H1 (cell line): Measurements from ENCODE around the gene PTX3.

Source experiments
- CHD2 ChIP-seq: IDR thresholded peaks from 2 replicates; pipeline ENCODE4 v1.6.1; 2012; ENCODE audit warnings: low read length, improper control_type of control experiment
- EZH2 ChIP-seq: fragments of 200-600 bp; sonication (generic); IDR thresholded peaks from 2 replicates; pipeline ENCODE4 v1.7.1; 2012; ENCODE audit warnings: low read depth, mild to moderate bottlenecking, moderate library complexity, low read length, inconsistent platforms; ENCODE audit not compliant: severe bottlenecking
- KDM4A ChIP-seq: IDR thresholded peaks from one replicate; pipeline ENCODE4 v1.7.1; 2012; ENCODE audit warnings: low read depth, mild to moderate bottlenecking, moderate library complexity, low read length, inconsistent platforms; ENCODE audit not compliant: severe bottlenecking
- KDM5A ChIP-seq: fragments of 200-600 bp; IDR thresholded peaks from 2 replicates; pipeline ENCODE4 v1.7.1; 2012; ENCODE audit warnings: mild to moderate bottlenecking, low read length, inconsistent platforms, mixed read lengths
- MAFK ChIP-seq: IDR thresholded peaks from 2 replicates; pipeline ENCODE4 v1.6.1; 2012; ENCODE audit warnings: low read depth, mild to moderate bottlenecking, improper control_type of control experiment, low read length
- POLR2AphosphoS5 ChIP-seq: IDR thresholded peaks from 2 replicates; pipeline ENCODE4 v1.6.1; 2011; ENCODE audit warnings: low read depth, low read length
- SIN3A ChIP-seq, 2 experiments: IDR thresholded peaks in 1 of 2; conservative IDR thresholded peaks in 1 of 2; 2 replicates each; pipeline ENCODE4 v1.6.1; 2011 to 2012; ENCODE audit warnings: low read length in 2 of 2, improper control_type of control experiment in 1 of 2, low read depth in 1 of 2, mild to moderate bottlenecking in 1 of 2
- SIRT6 ChIP-seq: IDR thresholded peaks from one replicate; pipeline ENCODE4 v1.7.1; 2012; ENCODE audit warnings: low read length, inconsistent platforms
- TF ChIP-seq, protein P1 (sequence below): IDR thresholded peaks from 2 replicates; pipeline ENCODE4 v1.6.1; 2011; ENCODE audit warnings: low read length, improper control_type of control experiment
- TF ChIP-seq, protein P2 (sequence below), 3 experiments: IDR thresholded peaks; 1 replicate in 2 of 3; 2 replicates in 1 of 3; pipeline versions ENCODE4 v1.5.1 to v1.6.1; 2011; ENCODE audit warnings: low read length in 3 of 3, mild to moderate bottlenecking in 3 of 3, inconsistent platforms in 2 of 3, low read depth in 1 of 3, moderate library complexity in 1 of 3; ENCODE audit not compliant: insufficient read depth in 1 of 3; ENCODE audit errors: control extremely low read depth in 1 of 3

- TF ChIP-seq KDM5A: no peak
- TF ChIP-seq, protein P1, sequence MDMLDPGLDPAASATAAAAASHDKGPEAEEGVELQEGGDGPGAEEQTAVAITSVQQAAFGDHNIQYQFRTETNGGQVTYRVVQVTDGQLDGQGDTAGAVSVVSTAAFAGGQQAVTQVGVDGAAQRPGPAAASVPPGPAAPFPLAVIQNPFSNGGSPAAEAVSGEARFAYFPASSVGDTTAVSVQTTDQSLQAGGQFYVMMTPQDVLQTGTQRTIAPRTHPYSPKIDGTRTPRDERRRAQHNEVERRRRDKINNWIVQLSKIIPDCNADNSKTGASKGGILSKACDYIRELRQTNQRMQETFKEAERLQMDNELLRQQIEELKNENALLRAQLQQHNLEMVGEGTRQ: no peak
- TF ChIP-seq, protein P2, sequence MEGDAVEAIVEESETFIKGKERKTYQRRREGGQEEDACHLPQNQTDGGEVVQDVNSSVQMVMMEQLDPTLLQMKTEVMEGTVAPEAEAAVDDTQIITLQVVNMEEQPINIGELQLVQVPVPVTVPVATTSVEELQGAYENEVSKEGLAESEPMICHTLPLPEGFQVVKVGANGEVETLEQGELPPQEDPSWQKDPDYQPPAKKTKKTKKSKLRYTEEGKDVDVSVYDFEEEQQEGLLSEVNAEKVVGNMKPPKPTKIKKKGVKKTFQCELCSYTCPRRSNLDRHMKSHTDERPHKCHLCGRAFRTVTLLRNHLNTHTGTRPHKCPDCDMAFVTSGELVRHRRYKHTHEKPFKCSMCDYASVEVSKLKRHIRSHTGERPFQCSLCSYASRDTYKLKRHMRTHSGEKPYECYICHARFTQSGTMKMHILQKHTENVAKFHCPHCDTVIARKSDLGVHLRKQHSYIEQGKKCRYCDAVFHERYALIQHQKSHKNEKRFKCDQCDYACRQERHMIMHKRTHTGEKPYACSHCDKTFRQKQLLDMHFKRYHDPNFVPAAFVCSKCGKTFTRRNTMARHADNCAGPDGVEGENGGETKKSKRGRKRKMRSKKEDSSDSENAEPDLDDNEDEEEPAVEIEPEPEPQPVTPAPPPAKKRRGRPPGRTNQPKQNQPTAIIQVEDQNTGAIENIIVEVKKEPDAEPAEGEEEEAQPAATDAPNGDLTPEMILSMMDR (IDR thresholded peaks at IDR 0.05; ENCODE audit: control extremely low read depth in 1 of 3, insufficient read depth in 1 of 3, low read depth in 1 of 3, low read length in 3 of 3): no peak
- TF ChIP-seq KDM4A: no peak
- no peak for TF ChIP-seq MAFK
- no peak for TF ChIP-seq POLR2AphosphoS5
- no peak for TF ChIP-seq SIN3A (conservative IDR thresholded peaks at IDR 0.05 in 1 of 2, IDR thresholded peaks at IDR 0.05 in 1 of 2; ENCODE audit: low read depth in 1 of 2, low read length in 2 of 2)
- TF ChIP-seq CHD2: no peak
- TF ChIP-seq SIRT6: no peak
- TF ChIP-seq EZH2: no peak
Observed at GRCh38 chr3:157429708-157430107, 6.9 kb upstream of the PTX3 start.
